D341Med (cell line): Measurements from ENCODE around the gene C2CD2.
"Not testable (repeated sequence)": the region's sequence is repeated elsewhere in the genome, so short reads cannot be mapped to it uniquely, and the experiment has no call there.

ENCODE experiments used
- DNase-seq: peaks from one replicate; pipeline ENCODE4 v3.0.0; 2012; ENCODE audit warnings: low spot score

Gene C2CD2

DNA sequence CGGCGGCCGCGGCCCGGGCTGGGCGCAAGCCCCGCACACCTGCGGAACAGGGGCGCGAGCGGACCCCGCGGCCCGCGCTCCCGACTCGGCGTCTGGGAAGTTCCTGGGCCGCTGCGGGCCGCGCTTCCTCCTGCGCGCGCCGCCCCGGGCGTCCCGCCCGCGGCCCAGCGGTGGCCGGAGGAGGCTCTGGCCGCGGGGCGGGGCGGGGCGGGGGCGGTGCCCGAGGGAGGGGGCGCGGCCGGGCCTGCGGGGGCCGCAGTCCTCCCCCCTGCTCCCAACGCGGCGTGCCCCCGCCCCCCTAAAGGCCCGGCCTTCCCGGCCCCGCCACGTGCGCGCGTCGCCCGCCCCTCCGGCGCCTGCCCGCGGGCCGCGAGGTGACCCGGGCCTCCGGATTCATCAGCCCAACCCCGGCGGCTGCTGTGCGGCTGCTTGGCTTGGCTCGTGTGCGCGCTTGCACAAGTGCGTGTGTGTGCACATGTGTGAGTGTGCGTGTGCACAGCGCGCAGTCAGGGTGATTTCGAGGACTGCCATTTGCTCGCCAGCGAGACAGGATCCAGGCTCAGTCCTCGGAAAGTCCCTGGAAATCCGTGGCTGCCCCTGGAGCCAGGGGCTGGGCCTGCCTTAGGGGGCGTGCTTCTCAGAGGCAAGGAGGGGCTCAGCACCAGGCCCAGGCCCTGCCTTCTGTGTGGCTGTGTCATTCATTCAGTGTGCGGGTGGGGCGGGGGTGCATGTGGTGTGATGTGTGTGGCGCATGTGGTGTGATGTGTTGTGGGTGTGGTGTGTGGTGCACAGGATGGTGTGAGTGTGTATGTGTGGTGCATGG is at the start of gene C2CD2:
C2CD2 (minus strand) TSS at position 188 of the 823 bp plus-strand sequence. CDS start 370 bp downstream, outside the sequence.
- peak; percentile 92 for DNase-seq

DNA sequence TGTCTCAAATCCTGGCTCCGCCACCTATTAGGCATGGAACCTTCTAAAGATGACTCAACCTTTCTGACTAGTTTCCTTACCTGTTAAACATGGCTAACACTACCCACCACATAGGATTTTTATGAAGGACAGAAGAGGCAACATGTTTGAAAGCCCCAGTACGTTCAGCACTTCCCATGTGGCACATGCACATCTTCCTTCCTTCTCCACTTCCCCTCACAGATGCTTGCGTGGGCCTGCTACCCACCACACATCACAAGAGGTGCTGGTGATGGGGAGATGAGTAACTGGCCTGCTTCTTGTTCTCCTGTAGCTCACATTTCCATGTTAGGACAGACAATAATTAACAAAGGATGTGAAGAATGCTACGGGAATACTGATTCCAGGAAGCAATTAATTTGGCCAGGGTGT is 49.2 kb upstream of the C2CD2 start:
- DNase-seq = no peak

DNA sequence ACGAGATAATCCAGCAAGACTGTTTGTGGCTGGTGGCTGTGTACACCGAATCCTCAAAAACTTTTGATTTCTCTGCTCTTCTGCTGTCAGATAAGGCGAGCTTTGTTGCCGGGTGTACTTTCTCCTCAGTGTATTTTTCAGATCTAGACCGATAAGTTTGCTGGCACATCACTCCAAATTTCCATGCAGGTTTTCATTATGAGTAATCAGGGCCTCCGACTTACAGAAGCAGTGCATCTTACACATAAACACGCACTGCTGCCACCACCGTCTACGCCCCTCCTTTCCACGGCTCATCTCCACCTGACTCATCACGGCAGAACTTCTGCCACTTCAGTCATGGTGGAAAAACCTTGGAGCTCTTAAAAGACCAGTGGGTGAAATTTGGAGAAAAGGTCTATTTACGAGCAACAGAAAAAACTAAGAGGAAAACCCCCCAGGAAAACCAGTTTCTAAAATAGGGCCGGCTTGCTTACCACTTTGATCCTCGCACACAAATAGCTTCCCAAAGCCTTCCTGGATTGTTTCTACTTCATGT is 48.7 kb upstream of the C2CD2 start:
- DNase-seq = no peak

DNA sequence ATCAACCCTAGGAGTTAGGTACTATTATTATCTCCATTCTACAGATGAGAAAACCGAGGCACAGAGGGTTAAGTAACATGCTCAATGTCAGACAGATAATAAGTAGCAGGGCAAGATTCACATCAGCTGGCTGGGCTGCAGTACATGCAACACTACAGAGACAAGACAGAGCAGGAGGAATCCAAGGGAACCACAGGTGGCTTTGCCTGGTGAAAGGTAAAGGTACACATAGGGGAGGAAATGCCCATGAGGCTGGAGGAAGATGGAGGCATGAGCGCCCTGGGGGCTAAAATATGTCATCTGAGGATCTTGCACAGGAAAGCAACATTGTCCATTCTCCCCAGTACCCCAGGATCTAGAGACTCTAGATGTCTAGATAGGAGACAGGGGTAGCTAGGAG is 48.0 kb upstream of the C2CD2 start:
- DNase-seq = no peak

DNA sequence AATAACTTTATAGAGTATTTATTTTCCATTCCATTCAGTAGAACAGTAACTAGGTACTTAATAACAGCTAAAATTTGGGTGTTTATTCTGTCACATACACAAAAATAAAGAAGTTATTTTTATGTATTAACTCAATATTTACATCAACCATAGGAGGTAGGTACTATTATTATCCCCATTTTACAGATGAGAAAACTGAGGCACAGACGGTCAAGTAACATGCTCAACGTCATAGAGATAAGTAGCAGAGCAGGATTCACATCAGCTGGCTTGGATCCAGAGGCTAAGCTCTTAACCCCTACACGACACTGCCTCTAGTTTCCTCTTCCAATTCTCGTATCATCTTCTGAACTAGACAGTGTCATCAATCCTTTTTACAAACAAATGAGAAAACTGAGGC is 47.1 kb upstream of the C2CD2 start:
- no peak for DNase-seq

DNA sequence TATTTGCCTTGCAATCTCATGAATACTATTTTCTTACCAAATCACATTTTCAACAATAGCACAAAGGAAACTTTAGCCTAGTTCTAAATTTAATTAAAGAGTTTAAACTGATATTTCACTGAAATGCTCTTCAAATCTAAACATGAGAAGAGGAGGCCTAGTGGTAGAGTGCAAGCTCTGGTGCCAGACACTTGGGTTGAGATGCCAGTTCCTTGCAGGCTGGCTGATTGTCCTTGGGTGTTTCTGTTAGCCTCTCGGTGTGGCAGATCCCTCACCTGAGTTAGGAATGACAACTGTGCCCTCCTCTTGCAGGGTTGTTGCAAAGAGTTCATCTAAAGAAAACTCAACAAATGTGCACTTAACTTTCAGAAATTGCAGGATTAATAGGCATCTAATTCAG is 43.8 kb upstream of the C2CD2 start:
- DNase-seq = no peak

DNA sequence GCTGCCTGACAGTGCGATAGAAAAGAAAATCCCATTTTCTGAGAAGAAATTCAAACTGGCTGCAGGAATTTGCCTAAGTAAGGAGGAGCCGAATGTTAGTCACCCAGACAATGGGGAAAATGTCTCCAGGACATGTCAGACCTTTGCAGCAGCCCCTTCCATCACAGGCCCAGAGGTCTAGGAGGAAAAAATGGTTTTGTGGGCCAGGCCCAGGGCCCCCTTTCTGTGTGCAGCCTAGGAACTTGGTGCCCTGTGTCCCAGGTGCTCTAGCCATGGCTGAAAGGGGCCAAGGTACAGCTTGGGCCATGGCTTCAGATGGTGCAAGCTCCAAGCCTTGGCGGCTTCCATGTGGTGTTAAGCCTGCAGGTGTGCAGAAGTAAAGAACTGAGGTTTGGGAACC is 41.8 kb upstream of the C2CD2 start:
- DNase-seq = no peak

DNA sequence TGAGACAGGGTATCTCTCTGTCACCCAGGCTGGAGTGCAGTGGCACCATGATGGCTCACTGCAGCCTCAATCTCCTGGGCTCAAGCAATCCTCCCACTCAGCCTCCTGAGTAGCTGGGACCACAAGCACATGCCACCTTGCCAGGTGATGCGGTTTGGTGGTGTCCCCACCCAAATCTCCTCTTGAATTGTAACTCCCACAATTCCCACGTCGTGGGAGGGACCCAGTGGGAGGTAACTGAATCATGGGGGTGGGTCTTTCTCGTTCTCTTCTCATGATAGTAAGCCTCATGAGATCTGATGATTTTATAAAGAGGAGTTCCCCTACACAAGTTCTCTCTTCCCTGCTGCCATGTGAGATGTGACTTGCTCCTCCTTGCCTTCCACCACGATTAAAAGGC is 40.8 kb upstream of the C2CD2 start:
- not testable (repeated sequence) for DNase-seq

DNA sequence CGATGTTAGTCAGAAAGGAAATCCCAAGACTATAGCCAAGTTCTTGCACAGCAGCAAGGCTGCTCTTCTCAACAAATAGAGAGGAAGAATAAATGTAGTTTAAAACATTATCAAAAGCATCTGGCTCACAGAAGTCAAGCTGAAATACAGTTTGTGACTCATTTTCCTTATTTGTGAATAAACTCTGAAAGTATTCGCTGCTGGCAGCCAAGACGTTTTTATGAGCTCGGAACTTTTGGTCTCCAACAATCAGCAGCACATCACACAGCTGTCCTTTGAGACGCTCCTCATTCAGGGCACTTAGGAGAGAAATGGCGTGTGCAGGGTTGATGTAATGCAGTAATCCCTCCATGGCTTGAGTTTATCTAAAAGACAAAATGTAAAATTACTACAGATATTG is 39.9 kb upstream of the C2CD2 start:
- no peak for DNase-seq

DNA sequence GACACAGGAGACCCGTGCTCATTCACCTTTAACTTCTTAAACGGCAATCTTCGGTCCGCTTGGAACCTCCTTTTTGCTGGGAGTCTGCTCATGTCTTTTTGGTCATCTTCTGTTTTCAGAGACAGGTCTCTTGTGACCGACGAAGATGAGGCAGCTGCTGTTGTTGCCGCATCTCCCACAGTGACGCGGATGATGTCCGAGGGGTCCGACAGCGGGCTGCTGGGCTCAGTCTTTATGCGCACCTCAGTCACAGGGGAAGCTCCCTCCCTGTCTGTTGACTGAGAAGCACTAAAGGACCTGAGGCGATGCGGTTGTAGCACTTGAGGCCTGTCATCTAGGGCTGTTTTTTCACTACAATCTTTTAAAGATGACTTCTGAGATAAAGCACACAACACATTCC is 38.8 kb upstream of the C2CD2 start:
- DNase-seq = no peak

DNA sequence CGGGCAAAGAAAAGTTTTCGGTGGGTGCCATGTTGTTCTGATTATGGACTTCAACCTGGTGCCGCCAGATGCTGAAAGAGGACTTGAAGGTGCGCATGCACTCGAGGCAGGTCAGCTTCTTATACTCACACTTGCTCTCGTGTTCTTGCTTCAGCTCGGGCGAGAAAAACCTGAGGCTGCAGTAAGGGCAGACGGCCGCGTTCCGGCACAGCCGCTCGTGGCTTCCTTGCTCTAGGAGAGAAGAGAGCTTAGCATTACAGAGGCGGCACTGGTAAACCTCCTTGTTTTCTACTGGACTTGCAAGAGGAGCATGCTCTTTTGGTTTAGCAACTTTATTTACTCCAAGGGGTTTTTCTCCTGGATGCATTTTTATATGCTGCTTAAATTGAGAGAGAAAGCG is 37.8 kb upstream of the C2CD2 start:
- no peak for DNase-seq

DNA sequence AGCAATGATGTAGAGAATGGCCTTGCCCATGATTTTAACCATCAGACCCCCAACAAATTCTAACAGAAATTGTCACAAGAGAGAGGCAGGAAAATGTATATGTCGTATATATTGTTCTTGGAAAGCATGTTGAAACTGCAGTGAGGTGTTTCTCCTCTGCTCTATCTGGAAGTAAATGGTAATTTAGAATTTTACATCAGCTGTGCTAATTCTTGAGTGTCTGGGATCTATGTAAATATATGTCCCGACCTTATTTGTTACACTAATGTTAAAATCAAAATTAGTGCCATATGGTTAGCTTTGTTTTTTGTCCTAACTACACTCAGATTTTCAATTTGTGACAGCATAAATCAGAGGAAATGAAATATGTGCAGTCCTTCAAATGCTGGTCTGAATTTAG is 35.9 kb upstream of the C2CD2 start:
- no peak for DNase-seq

DNA sequence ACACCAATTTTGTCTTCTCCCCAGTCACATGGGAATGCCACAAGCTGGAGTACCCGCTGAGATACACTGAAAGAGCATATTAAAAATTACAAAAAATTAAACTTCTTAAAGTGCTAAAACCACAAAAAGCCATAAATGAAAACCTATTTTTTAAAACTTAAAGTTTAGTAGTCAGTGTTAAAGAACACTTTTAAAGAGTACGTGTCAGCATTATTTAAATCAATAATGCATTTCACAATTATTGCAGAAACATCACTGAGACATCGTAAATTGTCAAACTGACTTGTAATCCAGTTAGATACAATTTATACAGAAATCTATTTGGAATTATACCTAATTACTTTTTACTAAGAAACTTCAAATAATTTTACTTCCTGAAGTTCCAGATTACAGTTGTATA is 33.5 kb upstream of the C2CD2 start:
- DNase-seq = no peak

DNA sequence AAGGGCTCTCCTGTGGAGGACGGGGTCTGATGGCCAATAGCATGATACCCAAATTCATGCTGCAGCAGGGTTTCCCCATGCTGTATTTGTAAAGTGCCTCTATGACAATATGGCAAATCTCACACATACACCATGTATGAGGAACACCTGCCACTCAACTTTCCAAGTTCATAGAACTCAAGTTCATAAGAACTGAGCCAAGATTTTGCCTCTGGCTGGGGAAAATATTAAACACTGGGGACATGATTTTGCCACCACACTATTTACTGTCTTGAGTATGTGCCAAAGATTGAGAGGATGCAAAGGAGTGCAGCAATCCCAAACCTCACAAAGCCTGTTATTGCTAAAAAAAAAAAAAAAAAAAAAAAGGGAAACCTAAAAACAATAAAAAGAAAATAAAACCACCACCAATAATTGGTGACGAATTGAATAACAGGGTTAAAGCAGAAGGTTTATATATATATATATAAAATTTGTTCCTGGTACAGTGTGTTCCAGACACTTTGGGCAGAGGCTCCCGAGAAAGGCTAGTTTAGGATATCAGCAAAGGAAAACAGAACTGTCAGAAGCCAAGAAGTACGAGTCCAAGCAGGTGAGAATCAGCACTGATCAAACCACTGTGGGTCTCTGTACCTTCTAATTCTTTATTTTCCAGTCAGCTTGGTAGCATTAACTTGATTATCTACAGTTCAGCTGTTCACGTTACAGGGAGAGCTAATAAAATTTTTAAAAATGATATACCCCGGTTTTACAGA is 32.0 kb upstream of the C2CD2 start:
- DNase-seq = no peak

DNA sequence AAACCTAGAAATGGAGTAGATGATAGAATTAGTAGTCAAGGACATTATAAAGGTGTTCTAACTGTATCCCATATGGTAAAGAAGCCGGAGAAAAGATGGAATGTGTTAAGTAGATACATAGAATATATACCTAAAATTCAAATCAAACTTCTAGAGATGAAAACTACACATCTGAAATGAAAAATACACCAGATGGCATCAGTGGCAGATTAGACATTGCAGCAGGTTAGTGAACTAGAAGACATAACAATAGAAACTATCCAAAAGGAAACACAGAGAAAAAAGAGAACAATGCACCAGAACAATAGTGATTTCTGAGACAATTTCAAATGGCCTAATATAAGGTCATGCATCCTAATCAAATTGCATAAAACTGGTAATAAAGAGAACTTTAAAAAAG is 29.4 kb upstream of the C2CD2 start:
- DNase-seq = no peak

DNA sequence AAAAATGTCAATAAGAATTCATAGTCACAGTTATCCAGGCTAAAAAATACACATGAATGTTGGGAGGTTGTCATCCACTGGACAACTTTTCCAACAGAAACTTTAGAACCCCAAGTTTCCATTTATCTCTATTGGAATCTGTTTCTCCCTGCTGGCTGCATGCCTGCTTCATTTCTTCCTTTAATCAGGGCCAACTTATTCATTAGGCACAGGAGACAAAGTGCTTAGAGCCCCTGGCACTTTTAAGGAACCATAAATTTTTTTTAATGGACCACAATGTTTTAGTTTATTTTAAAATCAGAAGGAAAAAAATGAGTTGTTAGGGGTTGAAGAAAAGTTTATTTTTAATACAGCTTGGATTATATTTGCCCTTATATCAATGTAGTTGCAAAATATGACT is 26.7 kb upstream of the C2CD2 start:
- DNase-seq = no peak

DNA sequence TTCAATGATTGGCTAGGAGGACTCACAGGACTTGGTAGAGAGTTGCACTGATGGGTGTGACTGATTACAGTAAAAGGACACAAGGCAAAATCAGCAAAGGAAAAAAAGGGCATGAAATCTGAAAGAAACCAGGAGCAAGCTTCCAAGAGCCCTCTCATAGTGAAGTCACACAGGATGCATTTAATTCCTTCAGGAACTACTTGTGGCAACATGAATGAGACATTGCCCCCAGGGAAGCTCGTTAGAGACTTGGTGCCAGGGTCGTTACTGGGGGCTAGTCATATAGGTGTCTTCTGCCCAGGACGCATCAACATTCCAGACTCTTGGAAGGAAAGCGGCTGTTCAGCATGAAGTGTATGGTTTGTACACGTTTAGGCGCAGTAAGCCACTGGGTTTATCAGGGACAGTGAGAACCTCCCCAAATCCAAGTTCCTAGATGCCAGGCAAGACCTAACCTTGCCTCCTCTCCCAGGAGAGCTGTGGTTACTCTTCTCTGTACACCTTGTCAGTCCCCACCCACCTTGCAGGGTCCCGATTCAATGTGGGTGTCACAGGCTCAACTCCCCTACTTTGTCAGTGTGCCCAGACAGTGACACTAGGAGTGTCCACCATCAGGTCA is 26.0 kb upstream of the C2CD2 start:
- no peak for DNase-seq

DNA sequence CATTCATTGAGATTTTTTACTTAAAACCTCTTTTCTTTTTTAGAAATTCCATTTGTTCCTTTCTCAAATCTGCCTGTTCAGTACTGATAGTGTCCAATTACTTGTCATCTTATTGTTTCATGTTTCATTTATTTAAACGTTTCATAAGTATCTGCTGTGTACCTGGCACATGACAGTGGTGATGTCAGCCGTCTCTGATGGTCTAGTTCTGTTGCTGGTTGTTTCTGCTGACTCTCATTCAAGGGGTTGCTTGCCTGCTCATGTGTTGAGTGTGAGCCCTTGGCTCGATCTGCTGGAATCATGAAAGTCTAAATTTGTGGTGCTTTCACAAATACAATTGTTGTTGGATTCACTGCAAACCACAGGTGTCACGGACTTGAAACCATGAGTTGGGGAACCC is 25.5 kb upstream of the C2CD2 start:
- no peak for DNase-seq

DNA sequence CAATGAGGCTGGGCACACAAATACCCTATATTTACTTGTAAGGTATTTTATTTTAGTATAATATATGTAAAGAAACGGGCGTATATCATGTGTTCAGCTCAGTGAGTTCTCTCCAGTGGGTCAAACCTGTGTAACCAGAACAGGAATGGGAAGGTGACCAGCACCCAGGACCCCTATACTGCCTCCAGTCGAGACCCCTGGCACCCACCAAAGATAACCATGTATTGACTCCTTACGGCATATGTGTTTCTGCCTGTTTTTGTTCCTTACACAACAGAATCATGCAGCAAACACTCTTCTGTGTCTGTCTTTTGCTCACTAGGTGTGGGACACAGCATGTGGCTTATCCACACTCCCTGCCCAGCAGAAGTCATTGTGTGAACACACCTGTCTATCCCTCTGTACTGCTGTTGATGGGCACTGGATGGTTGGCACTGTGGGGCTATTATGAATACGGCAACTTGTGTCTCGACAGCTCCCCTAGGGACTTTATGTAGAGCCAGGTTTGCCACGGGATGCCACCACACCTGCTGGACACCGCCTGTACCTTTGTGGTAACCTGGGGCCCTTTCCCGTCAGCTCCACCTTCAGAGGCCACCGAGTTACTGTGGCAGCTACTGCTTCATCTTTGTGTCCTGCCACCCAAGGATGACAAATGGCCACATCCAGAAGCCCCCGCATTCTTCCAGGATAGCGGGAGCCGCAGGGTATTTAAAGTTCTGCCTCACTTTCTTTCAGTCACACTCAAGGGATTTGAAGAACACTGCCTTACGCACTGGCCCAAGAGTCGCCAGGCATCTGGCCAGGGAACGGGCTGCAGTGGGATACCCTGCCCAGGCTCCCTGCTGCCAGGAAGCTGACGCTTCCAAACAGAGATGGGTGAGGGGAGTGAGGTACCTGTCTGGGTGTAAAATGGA is 23.5 kb upstream of the C2CD2 start:
- no peak for DNase-seq

DNA sequence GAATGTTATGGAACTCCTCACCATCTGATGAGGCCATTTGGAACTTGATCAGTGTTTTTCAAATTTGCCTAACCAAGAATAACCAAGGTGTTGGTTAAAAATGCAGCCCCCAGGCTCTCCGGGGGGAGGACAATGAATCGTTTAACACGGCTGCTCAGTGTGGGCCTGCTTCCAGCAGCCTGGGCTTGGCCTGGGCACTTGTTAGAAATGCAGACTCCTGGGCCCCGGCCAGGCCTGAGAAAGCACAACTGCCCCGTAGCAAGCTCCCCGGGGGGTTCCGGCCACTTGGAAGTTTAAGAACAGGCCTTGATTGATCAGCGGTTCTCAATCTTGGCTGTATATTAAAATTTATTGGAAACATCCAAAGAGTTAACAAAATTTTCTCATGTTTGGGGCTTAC is 22.8 kb upstream of the C2CD2 start:
- DNase-seq = no peak

DNA sequence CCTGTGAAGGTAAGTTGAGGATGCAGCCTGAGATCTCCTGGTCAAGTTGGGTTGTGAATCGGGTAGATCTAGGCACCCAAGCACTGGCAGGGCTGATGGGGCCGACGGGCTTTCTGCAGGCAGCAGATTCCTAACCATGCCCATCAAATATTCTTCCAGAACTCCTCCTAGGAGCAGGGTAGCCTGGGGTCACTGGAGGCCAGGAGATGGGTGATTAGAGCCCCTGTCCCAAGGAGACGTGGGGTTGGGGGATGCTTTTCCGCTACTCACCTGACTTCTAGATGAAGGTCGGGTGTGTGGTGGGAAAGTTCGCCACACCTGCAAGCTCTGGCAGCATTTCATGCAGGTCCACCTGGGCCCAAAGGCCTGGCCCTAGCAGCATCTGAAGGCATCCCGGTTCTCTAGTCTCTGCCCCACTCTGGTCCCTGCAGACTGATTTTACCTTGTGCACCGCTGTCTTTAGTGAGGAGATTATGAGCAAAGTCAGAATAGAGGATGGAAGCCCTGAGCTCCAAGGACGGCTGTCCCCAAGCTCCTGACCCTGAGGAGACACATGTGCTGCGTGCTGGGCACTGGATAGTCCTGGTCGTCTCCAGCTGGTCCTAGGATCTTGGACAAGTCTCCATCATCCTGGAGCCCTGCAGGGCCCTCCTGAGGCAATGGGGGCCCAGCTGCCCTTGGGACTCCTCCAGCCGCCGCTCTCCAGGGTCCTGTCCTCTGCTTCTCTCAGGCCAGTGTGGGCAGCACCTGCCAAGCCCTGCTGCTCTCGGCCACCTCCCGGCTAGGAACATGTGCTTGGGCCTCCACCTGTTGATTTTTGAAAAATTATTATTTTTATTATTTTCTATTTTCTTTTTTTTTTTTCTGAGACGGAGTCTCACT is 21.8 kb upstream of the C2CD2 start:
- DNase-seq = no peak
